GM21786 (cell line): Measurements from ENCODE around the gene ACTR3.

ENCODE experiments used
- ATAC-seq: cut with Tn5 transposase; IDR thresholded peaks from one replicate; pipeline ENCODE4 v1.9.1; 2021; ENCODE audit not compliant: unreplicated experiment

The ACTR3 gene

GRCh38 chr2:113875135-113875534 lies 14.8 kb upstream of the ACTR3 start:
- ATAC-seq, result no peak

DNA sequence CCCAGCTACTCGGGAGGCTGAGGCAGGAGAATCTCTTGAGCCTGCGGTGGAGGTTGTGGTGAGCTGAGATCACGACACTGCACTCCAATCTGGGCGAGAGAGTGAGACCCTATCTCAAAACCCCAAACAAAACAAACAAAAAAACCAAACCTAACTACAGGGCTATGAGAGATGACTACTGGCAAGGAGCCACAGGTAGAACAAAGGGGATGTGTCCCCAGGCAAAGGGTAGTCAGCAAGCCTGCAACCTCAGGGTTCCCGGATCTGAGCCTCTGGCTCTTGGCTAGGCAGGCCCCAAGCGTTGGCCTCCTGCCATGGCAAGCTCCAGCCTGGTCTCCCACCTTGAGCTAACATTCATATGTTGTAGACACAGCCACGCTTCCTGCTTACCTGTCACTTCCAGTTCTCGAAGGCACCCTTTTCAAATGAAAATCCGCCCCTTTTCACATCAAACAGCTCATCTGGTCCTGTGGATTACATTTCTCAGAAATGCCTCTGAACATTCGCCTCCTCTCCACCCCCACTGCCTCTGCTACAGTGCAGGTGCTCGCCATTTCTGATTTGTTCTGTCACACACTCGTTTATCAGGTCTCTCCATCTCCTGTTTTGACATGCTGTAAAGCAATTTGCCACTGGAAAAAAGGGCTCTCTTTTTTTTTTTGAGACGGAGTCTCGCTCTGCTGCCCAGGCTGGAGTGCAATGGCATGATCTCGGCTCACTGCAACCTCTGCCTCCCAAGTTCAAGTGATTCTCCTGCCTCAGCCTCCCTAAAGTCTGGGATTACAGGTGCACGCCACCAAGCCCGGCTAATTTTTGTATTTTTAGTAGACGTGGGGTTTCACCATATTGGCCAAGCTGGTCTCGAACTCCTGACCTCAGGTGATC lies 13.1 kb upstream of the ACTR3 start:
- no peak for ATAC-seq

DNA sequence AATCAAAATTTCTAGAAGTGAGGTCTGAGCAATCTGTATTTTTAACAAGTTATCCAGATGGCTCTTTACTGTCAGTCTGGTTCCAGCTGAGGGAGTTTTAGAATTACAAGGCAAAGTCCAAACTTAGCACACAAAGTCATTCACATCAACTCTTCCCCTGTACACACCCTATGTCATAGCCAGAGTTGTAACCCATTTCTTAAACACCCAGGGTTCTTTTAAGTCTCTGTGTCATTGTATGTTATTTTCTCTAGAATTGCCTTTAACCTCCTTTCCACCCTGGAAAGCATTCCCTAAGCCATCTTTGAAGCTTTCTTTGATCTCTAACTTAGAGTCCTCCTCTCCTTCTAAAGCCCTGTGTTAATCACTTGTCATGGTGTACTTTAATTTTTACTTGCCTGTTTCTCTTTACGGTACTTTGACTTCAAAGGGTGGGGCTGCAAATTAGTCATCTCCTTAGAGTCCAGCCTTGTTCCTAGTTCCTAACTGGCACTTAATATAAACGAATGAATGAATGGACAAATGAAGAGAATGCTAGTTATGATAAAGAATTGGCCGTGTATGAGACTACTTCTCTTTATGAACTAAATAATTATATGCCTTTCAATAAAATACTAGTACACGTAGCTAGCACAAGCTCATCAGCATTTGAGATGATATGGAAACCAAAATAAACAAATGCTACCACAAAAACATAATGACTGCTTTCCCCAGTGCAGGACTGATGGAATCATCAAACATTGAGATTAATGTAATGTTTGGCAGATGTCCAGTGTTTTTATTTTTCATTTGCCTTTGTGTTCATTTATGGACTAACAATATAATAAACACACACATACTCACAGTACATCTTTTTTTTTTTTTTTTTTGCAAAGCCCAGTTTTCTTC lies 11.9 kb upstream of the ACTR3 start:
- peak; percentile 48 for ATAC-seq

- ATAC-seq, result no peak
These were observed 11.1 kb upstream of the ACTR3 start for GRCh38 chr2:113878743-113879142.

DNA sequence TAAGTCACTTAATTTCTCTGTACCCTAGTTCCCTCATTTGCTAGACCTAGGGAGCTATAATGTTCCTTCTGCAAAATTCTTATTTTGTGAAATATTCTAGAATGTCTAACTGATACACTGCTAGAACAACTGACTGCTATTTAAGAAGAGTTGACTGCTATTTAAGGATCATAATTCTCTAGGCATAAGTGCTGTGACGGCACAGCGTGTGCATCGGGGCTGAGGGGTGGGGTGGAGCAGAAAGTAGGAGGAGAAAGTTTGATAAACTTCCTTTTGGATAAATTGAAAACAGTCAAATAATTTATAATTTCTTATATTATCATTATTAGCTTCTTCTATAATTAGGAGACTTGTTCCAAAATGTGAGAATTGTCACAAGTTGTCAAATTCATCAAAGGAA lies 10.4 kb upstream of the ACTR3 start:
- ATAC-seq, result no peak

- ATAC-seq, result peak; percentile 65
These were observed 3.3 kb upstream of the ACTR3 start for GRCh38 chr2:113886479-113887008.

DNA sequence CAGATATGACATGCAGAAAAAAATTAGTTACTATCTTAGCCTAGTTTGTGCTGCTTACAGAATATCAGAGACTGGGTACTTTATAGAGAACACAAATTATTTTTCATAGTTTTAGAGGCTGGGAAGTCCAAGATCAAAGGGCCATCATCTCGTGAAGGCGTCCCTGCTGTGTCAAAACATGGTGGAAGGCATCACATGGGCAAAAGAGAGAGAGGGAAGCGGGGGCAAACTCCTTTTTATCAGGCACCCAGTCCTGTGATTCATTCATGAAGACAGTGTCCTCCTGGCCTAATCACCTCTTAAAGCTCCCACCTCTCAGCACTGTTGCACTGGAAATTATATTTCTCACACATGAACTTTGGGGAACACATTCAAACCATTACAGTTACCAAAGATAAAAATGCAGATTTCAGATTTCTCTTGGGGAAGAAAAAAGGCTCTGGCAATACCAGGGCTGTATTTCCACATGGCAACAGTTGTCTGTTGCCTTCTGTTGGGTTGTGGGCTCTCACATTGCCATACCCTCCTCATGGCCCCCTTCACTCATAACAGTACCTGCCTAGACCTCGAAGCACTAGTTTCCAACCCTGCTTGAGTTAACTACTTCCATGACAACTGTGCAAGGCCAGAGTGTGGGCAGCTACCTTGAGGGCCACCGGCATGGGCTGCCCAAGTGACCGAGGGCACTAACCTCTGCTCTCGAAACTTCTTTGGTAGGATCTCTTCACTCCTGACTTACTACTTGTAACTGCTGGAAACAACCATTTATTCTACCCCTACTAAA lies 2.7 kb upstream of the ACTR3 start:
- no peak for ATAC-seq

DNA sequence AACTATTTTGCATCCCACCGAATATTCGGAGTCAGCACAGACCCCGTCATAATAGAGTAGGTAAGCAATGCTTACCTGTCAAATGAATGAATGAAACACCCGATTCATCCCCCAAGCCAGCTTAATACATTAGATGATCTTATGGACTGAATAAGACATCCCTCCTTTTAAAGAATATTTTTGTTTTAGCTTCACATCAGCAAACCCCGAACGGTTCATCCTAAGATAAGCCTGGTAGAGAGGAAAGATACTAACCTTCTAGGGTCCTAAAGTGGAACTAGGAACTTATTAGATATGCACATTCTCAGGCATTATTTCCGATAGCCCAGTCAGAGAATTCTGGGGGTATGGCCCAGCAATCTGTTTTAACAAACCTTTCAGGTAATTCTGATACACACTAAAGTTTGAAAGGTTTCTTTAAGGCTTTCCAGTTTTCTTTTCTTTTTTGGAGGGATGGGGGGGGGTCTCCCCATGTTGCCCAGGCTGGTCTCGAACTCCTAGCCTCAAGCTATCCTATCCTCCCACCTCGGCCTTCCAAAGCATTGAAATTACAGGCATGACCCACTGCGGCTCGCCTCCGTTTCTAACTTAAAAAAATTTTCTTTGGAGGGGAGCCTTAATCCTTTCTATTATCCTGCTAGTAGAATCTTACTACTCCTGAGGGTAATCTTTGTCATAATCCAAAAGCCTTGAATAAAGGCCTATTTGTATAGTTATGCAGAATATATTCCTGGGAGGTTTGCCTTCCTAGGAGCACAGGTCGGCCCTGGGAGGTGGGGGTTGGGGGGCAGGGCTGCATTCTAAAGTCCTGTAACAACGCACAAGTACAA lies 1.0 kb upstream of the ACTR3 start:
- no peak for ATAC-seq

DNA sequence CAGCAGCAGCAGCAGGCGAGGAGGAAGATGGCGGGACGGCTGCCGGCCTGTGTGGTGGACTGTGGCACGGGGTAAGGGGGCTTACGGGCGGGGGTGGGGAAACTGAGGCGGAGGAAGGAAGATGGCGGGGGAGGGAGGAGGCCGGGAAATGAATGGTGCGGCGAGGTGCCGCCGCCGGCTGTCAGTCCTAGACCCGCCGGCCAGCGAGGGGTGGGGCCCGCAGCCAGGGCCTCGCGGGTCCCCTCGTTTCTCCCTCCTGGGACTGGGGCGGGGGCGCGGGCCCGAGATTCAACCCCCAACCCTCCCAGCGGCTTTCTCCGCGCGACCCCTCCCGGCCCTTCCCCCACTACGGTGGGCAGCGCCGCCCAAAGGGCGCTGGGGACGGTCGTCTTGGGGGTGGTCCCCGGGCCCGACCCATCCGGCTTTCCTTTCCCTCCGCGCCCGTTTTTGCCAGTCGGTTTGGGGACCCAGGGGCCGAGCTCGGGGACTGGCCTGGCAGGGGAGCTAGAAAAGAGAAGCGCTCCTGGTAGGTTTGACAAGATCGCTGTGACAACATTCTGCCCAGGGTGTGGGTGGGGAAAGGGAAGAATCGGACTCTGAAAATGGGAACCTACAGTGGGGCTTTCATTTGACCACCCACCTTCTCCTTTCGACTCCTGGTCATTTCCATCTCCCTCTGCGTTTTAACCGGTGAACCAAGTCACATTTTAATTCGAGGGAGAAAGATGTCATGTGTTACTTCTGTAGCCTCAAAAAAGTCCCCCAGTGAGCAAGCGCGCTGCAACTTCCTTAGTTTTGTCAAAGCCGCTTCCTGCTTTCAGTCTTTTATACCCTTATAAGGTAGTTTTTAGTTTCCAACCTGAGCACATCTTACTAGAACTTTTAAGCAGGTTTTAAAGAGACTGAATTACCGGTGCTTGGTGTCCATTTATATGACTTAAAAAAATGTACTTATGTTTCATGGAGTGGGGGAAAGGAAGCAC lies 655 bp downstream of the ACTR3 start:
- ATAC-seq, result peak; percentile 32

DNA sequence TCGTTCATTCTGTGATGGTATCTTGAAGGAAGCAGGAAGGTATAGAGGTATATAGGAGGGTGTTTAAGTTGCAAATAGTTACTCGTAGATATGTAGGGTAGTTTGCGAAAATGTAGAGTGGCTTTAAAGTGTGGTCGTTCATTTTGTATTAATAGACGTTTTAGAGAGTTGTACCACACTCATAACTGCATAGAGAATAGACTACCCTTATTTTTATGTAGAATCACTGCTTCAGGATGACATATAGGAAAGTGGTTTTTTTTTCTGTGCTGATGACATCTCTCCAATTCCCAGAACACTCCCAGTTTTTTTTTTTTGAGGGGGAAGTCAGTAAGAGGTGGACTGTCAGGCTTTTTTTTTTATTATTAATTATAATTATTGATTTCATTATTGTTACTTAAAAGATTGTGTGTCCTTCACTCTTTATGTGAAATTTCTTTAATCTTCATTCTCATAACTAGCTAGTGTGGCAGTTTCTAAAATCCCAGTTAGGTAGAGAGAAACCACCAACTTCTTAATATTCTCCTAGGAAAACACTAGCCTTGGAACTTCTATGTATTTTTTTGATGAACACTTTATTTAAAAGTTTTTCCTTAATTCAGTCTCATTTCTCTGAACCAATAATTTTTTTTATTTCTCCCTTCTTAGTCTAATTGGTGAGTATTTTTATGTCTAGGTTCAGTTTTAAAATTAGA lies 1.5 kb downstream of the ACTR3 start:
- ATAC-seq, result no peak

DNA sequence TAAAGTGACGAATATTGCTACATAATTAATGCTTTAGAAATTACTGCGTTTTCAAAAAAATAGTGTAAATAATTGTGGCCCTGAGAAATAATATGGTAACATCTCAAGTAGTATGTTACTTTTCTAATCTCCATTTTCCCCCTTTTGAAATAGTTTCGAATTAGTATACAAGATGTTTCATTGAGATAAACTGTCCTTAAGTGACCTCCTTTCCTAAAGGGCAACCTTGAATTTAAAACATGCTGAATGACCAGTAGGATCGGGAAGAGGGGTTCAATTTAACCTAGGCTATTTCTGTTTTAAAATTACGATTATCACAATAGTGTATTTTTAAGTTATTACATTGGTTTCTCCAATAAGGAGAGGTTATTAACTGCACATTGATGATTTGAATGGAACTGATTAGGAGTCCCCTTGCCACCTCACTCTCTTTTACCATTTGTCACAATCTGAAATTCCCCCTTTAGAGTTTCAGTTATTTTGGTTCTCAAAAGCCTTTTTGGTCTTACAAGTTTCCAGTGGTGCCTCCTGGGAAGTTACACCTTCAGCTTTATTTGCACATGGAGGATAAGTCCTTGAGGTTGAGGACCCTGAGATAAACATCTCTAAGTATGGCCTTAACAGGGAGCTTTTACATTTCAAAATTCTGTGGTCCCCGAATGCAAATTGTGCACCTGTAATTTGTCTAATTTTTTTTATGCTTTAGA lies 2.3 kb downstream of the ACTR3 start:
- no peak for ATAC-seq

DNA sequence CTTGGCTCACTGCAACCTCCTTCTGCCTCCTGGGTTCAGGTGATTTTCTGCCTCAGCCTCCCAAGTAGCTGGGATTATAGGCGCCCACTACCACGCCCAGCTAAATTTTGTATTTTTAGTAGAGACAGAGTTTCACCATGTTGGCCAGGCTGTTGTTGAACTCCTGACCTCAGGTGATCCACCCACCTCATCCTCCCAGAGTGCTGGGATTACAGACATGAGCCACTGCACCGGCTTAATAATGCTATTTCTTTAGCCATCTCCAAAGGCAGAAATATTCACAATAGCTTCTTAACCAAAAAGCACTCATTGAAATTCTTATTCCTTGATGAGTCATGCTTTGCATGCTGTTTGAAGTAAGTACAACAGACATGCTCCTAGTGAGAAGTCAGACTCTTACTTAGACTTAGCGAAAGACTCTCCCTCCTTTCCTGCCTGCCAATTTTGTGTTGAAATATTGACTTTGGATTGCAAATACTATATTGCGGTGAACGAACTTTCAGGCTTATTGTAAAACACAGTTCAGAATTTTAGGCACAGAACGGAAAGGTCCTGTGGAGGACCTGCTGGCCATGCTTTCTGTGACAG lies 4.4 kb downstream of the ACTR3 start:
- ATAC-seq, result no peak

DNA sequence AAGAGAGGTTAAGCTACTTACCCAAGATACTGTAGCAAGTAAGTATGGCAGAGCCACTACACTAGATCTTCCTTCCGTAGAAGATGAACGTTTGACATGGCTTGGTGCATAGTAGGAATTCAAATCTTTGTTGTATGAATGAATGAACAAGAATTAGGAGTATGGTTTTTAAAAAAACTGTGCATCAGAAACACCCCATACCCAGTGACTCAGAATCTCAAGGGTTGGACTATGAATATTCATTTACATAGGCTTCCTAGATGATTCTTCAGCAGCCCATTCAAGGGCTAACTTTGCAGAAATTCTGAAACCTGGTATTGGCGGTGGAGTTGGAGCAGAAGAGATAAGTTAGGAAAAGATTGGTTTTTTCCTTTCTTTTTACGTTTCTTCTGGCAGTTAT lies 5.4 kb downstream of the ACTR3 start:
- ATAC-seq, result no peak

DNA sequence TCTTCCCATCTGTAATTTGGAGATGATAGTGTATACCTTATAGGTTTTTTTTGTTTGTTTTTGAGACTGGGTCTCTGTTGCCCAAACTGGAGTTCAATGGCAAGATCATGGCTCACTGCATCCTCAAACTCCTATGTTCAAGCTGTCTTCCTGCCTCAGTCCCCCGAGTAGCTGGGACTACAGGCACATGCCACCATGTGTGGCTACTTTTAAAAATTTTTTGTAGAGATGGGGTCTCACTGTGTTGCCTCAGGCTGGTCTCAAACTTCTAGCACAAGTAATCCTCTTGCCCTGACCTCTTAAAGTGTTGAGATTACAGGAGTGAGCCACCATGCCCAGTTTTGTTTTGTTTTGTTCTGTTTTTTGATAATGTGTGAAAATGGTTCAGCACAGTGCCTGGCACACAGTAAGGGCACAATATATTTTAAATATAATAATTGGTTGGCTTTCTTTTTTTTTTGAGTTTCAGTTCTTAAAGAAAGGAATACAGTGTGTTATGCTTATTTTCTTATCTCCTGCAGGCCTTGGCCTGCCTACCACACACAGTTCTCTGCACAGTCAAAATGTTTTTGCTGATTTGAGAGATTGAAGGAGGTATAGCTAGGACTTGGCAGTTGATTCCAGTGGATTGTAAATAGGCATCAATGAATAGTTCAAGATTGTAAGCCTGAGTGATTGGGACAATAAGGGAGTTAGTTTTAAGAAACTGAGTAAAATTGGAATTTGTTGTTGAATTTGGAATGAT lies 6.1 kb downstream of the ACTR3 start:
- no peak for ATAC-seq

DNA sequence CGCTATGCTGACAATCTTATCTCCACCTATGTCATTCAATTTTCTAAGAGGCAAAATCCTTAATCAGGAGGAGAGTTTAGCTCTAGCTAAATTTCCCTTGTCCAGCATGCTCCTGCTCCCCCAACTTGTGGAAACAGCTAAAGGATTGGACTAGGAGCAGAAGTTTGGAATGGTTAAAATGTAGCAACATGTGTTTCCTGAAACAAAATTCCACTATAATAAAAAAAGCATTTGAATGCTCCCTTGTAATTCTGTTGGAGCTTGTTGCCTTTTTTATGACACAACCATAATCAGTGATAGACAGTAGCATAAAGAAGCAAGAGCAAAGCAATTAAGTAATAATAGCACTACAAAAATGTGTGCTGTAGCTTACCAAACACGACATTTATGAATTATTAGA lies 6.9 kb downstream of the ACTR3 start:
- no peak for ATAC-seq

DNA sequence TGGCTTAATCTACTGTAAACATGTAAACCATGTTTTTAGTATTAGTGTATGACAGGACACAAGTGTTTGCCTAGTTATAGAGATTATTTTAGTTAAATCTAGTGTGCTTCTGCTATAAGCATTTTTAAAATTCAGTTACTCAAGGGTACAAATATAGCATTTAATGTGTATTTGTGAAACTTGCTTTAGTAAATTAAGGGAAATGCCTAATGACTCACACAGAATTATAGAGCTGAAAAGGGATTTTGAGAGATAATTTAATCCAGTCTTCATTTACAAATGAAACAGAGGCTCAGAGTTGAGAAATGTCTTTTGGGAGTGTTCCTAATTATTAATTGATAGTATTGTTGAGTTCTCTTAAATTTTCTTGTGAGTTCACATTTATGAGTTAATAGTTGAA lies 8.2 kb downstream of the ACTR3 start:
- ATAC-seq, result no peak

DNA sequence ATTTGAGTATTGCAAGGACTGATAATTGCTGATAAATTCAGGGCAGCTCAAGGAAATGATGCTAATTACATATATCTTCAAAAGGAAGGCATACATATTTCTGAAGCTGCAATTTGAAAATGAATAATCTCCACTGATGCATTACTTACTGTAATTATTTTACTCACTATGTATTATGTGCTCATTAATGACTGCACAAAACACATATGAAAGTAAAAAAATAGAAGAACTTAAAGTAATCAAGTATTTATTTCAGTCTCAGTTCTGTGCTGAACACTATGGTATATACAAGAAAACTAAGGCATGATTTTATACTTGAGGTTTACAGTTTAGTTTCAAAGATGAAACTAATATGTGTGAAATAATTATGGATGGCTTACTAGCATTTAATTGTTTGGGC lies 9.3 kb downstream of the ACTR3 start:
- ATAC-seq, result no peak
